ENCODE data around the gene TRAF3.

DNA sequence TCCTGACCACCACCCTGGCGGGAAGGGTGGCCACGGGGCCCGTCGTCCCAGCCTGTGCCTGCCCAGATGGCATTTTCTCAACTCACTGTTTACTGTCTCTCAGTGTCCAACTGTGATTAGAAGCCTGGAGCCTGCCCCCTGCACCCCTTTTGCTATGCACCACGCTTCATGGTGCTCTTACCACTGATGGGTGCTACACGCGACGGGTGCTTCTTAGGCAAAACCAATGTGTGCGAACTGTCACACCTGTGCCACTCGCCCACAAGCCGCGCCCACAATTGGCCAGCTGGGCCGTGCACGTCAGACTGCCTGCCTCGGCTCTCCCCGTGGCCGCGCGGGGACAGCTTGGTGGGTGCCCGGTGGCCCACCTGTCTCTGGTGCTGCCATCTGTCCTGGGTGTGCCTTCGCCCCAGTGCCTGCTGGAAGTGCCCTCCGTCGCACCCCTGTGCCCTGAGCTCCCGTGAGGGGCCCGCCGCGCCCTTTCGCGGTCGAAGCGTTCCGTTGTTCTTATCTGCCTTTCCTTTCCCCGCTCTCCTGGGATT is 130.1 kb downstream of the TRAF3 start:
- TF ChIP-seq POLR2A (IDR thresholded peaks at IDR 0.05; ENCODE audit: low read length) (no peak), GATA1 (IDR thresholded peaks at IDR 0.05; ENCODE audit: low read depth, low read length) (no peak)
